ENCODE data around the gene MSRB1. TPM values are rescaled to one million over a fixed set of nuclear protein-coding genes. Genes with fewer than 3 reads are reported as not detected.
A peak's percentile ranks its signal among the peaks of the same experiment; 100 is the strongest.
"Not testable (repeated sequence)": the region's sequence is repeated elsewhere in the genome, so short reads cannot be mapped to it uniquely, and the experiment has no call there.

The MSRB1 gene
- total RNA-seq, 1 donor from 2014 or later, result 14.1 TPM

DNA sequence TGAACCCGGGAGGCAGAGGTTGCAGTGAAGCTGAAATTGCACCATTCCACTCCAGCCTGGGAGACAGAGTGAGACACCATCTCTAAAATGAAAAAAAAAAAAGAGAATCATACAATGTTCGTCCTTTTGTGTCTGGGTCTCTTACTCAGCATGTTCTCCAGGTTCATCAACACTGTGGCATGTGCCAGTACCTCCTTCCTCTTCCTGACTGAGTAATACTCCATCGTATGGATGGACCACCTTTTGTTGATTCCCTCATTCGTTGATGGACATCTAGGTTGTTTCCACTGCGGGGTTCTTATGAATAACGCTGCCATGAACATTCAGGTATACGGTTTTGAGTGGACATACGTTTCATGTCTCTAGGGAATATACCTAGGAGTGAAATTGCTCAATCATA is 20.6 kb downstream of the MSRB1 start:
- Mint-ChIP-seq H3K4me1 (peaks cover 36% of the 10 kb centered on the region), H3K27ac (no peak overlapping the region), H3K27me3 (ENCODE audit: low read depth) (peaks cover 55% of the 10 kb centered on the region), H3K4me3 (no peak overlapping the region), H3K9me3 (no peaks in the 10 kb centered on the region), H3K36me3 (no peaks in the 10 kb centered on the region)
- DNase-seq (ENCODE audit: low spot score in 2 of 2, unreplicated experiment in 2 of 2), result no peak
- TF ChIP-seq, protein P1, sequence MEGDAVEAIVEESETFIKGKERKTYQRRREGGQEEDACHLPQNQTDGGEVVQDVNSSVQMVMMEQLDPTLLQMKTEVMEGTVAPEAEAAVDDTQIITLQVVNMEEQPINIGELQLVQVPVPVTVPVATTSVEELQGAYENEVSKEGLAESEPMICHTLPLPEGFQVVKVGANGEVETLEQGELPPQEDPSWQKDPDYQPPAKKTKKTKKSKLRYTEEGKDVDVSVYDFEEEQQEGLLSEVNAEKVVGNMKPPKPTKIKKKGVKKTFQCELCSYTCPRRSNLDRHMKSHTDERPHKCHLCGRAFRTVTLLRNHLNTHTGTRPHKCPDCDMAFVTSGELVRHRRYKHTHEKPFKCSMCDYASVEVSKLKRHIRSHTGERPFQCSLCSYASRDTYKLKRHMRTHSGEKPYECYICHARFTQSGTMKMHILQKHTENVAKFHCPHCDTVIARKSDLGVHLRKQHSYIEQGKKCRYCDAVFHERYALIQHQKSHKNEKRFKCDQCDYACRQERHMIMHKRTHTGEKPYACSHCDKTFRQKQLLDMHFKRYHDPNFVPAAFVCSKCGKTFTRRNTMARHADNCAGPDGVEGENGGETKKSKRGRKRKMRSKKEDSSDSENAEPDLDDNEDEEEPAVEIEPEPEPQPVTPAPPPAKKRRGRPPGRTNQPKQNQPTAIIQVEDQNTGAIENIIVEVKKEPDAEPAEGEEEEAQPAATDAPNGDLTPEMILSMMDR (IDR thresholded peaks at IDR 0.05; ENCODE audit: unreplicated experiment), result no peak

DNA sequence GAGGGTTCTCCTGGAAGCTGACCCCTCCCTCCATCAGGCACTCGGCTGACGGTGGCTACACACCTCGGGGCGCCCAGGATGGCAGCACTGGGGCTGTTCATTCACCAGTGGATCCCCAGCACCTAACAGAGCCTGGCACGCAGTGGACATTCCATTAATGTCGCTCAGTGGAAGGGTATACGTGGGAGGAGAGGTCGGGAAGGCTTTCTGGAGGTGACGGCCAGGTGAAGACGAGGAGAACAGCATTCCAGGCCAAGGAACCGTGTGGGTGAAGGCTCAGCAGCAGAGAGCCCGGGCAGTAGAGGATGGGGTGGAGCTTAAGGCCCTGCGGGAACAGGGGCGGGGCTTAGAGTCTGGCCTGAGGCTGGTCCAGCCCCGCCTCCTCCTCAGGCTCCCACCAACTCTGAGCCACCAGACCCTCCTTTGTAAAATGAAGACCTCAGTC is 22.2 kb downstream of the MSRB1 start:
- Mint-ChIP-seq H3K4me1 (peaks cover 30% of the 10 kb centered on the region), H3K36me3 (no peaks in the 10 kb centered on the region), H3K27ac (no peak overlapping the region), H3K4me3 (no peak overlapping the region), H3K27me3 (ENCODE audit: low read depth) (peaks cover 71% of the 10 kb centered on the region), H3K9me3 (no peaks in the 10 kb centered on the region)
- TF ChIP-seq, protein P1 (IDR thresholded peaks at IDR 0.05; ENCODE audit: unreplicated experiment), result no peak
- no peak for DNase-seq (ENCODE audit: low spot score in 2 of 2, unreplicated experiment in 2 of 2)

DNA sequence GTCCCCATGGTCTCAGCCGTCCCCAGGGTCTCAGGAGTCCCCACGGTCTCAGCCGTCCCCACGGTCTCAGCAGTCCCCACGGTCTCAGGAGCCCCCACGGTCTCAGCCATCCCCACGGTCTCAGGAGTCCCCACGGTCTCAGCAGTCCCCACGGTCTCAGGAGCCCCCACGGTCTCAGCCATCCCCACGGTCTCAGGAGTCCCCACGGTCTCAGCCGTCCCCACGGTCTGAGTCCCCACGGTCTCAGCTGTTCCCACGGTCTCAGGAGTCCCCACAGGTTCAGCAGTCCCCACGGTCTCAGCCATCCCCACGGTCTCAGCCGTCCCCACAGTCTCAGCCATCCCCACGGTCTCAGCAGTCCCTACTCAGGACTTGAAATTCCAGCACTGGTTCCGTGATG is 22.9 kb downstream of the MSRB1 start:
- H3K9me3 Mint-ChIP-seq; DNase-seq (ENCODE audit: low spot score in 2 of 2, unreplicated experiment in 2 of 2); H3K36me3 Mint-ChIP-seq; H3K4me3 Mint-ChIP-seq; H3K27ac Mint-ChIP-seq: not testable (repeated sequence)
- H3K4me1 Mint-ChIP-seq, result peaks cover 25% of the 10 kb centered on the region
- H3K27me3 Mint-ChIP-seq (ENCODE audit: low read depth), result peaks cover 77% of the 10 kb centered on the region

DNA sequence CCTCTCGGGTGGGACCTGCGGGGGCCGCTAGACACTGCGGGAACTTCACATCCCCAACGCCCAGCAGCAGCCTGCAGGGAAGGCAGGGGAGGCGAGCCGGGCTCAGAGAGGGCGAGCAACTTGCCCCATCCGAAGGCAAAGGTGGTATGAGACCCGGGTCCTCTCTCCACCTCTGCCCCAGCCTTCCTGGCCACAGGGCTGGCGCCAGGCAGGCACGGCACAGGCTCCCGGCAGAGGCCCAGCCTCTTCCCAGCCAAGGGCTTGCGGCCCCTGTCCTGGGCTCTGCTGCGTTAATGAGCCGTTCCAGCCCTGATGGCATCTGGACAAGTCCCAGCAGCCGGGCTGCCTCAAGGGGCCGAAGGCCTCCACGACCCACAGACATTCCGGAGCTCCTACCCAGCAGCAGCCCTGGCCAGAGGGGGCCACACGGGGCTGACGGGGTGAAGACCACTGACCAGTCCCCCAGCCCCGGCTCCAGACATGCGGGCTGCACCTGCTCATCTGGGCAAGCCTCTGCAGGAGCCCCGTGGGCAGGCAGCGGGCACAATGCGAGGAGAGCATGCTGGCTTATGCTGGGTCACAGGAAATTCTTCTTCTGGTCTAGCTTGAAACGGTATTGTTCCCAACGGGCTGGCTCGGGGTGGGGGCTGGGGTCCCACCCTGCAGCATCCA is 23.5 kb downstream of the MSRB1 start:
- Mint-ChIP-seq H3K27me3 (ENCODE audit: low read depth) (peaks cover 84% of the 10 kb centered on the region), H3K4me1 (peaks cover 21% of the 10 kb centered on the region), H3K9me3 (no peaks in the 10 kb centered on the region), H3K27ac (no peak overlapping the region), H3K4me3 (no peak overlapping the region), H3K36me3 (no peaks in the 10 kb centered on the region)
- TF ChIP-seq, protein P1 (IDR thresholded peaks at IDR 0.05; ENCODE audit: unreplicated experiment), result no peak
- no peak for DNase-seq (ENCODE audit: low spot score in 2 of 2, unreplicated experiment in 2 of 2)

- TF ChIP-seq, protein P1 (IDR thresholded peaks at IDR 0.05; ENCODE audit: unreplicated experiment), result no peak
- no peaks in the 10 kb centered on the region for H3K9me3 Mint-ChIP-seq
- H3K27ac Mint-ChIP-seq, result no peak within 1 kb of the TSS
- H3K4me3 Mint-ChIP-seq, result peak within 1 kb of the TSS; percentile 15
- peaks cover 15% of the 10 kb centered on the region for H3K4me1 Mint-ChIP-seq
- H3K36me3 Mint-ChIP-seq, result no peaks in the 10 kb centered on the region
- no peak for DNase-seq (ENCODE audit: low spot score in 2 of 2, unreplicated experiment in 2 of 2)
- H3K27me3 Mint-ChIP-seq (ENCODE audit: low read depth), result peaks cover 90% of the 10 kb centered on the region
Observed at GRCh38 chr16:1918351-1919326, 24.4 kb downstream of the MSRB1 start, which contains the start of gene HS3ST6. TSS of gene HS3ST6 (minus strand) at chr16:1918415. CDS start at chr16:1918323, 92 bp downstream.

Data from mesothelial cell of epicardium (in vitro differentiated cells).